ENCODE results near the gene SLC5A2. TPM values are rescaled to one million over a fixed set of nuclear protein-coding genes. Genes with fewer than 3 reads are reported as not detected.

SLC5A2 gene
- total and polyA plus RNA-seq, 2 of the 13 experiments (the other 11 are each of a cell fraction or from before 2014, with no cell fraction given), result 0.24 to 0.97 TPM

DNA sequence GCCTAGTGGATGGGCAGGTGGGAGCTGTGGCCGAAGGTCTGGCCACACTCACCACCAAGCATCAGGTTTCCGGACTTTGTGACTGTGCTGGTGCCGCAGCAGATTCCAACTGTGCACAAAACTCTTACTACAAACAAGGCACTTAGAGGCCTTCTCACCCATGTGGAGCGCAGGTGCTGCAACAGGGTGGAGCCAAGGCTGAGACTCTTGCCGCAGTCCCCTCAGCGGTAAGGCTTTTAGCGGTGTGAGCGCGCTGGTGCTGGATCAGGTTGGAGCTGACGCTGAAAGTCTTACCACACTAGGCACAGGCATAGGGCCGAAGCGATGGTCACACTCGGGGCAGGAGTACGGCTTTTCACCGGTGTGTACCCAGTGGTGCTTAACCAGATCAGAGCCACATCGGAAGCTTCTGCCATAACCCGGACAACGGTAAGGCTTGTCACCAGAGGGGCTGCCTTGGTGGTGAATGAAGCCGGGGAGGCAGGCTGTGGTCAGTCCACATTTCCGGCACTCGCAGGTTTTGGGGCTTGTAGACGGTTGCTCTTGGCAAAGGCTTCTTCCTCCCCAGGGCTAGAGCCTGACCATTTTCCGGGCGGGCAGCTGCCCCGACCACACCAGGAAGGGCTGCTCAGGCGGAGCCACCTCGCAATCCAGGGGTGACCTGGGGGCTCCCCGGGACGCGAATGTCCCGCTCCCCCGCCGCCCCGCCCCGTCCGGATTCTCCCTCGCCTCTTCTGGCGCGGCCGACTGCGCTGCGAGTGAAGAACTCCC, 24.7 kb upstream of the SLC5A2 start (continued):
- TF ChIP-seq, protein P1, sequence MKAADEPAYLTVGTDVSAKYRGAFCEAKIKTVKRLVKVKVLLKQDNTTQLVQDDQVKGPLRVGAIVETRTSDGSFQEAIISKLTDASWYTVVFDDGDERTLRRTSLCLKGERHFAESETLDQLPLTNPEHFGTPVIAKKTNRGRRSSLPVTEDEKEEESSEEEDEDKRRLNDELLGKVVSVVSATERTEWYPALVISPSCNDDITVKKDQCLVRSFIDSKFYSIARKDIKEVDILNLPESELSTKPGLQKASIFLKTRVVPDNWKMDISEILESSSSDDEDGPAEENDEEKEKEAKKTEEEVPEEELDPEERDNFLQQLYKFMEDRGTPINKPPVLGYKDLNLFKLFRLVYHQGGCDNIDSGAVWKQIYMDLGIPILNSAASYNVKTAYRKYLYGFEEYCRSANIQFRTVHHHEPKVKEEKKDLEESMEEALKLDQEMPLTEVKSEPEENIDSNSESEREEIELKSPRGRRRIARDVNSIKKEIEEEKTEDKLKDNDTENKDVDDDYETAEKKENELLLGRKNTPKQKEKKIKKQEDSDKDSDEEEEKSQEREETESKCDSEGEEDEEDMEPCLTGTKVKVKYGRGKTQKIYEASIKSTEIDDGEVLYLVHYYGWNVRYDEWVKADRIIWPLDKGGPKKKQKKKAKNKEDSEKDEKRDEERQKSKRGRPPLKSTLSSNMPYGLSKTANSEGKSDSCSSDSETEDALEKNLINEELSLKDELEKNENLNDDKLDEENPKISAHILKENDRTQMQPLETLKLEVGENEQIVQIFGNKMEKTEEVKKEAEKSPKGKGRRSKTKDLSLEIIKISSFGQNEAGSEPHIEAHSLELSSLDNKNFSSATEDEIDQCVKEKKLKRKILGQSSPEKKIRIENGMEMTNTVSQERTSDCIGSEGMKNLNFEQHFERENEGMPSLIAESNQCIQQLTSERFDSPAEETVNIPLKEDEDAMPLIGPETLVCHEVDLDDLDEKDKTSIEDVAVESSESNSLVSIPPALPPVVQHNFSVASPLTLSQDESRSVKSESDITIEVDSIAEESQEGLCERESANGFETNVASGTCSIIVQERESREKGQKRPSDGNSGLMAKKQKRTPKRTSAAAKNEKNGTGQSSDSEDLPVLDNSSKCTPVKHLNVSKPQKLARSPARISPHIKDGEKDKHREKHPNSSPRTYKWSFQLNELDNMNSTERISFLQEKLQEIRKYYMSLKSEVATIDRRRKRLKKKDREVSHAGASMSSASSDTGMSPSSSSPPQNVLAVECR (CRISPR knock-in tag; IDR thresholded peaks at IDR 0.05; ENCODE audit: borderline replicate concordance), result peak; percentile 82
- TF ChIP-seq TEAD3 (CRISPR knock-in tag; optimal IDR thresholded peaks at IDR 0.05; ENCODE audit: borderline replicate concordance) (peak; percentile 92), ZNF788 (CRISPR knock-in tag; IDR thresholded peaks at IDR 0.05; ENCODE audit: borderline replicate concordance) (peak; percentile 98), PHF20 (CRISPR knock-in tag; IDR thresholded peaks at IDR 0.05) (no peak; the same call in 1 of the 2 replicates), RAD51 (IDR thresholded peaks at IDR 0.05; ENCODE audit: borderline replicate concordance) (no peak), DNMT1 (CRISPR knock-in tag; IDR thresholded peaks at IDR 0.05) (no peak), ZNF451 (CRISPR knock-in tag; IDR thresholded peaks at IDR 0.05) (peak; percentile 90), ZNF235 (CRISPR knock-in tag; IDR thresholded peaks at IDR 0.05; ENCODE audit: borderline replicate concordance) (no peak; the same call in 1 of the 2 replicates), MXI1 (IDR thresholded peaks at IDR 0.05; ENCODE audit: borderline replicate concordance, low read depth, low read length) (peak; percentile 91; the same call in 1 of the 3 replicates), MEIS1 (CRISPR knock-in tag; IDR thresholded peaks at IDR 0.05; ENCODE audit: borderline replicate concordance) (peak; percentile 26; the same call in 1 of the 2 replicates), POLR2AphosphoS5 (IDR thresholded peaks at IDR 0.05; ENCODE audit: low read depth, low read length) (peak; percentile 74), NBN (conservative IDR thresholded peaks at IDR 0.05) (no peak), REPIN1 (CRISPR knock-in tag; IDR thresholded peaks at IDR 0.05; ENCODE audit: borderline replicate concordance, low read depth) (peak; percentile 98), ZNF878 (CRISPR knock-in tag; IDR thresholded peaks at IDR 0.05) (peak; percentile 15; the same call in 1 of the 2 replicates), KLF6 (CRISPR knock-in tag; IDR thresholded peaks at IDR 0.05) (no peak)
- TF ChIP-seq, protein P2, sequence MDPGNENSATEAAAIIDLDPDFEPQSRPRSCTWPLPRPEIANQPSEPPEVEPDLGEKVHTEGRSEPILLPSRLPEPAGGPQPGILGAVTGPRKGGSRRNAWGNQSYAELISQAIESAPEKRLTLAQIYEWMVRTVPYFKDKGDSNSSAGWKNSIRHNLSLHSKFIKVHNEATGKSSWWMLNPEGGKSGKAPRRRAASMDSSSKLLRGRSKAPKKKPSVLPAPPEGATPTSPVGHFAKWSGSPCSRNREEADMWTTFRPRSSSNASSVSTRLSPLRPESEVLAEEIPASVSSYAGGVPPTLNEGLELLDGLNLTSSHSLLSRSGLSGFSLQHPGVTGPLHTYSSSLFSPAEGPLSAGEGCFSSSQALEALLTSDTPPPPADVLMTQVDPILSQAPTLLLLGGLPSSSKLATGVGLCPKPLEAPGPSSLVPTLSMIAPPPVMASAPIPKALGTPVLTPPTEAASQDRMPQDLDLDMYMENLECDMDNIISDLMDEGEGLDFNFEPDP (CRISPR knock-in tag; conservative IDR thresholded peaks at IDR 0.05), result no peak
- TF ChIP-seq, protein P3, sequence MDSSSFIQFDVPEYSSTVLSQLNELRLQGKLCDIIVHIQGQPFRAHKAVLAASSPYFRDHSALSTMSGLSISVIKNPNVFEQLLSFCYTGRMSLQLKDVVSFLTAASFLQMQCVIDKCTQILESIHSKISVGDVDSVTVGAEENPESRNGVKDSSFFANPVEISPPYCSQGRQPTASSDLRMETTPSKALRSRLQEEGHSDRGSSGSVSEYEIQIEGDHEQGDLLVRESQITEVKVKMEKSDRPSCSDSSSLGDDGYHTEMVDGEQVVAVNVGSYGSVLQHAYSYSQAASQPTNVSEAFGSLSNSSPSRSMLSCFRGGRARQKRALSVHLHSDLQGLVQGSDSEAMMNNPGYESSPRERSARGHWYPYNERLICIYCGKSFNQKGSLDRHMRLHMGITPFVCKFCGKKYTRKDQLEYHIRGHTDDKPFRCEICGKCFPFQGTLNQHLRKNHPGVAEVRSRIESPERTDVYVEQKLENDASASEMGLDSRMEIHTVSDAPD (CRISPR knock-in tag; IDR thresholded peaks at IDR 0.05), result peak; percentile 98; the same call in 1 of the 2 replicates
- TF ChIP-seq, protein P4, sequence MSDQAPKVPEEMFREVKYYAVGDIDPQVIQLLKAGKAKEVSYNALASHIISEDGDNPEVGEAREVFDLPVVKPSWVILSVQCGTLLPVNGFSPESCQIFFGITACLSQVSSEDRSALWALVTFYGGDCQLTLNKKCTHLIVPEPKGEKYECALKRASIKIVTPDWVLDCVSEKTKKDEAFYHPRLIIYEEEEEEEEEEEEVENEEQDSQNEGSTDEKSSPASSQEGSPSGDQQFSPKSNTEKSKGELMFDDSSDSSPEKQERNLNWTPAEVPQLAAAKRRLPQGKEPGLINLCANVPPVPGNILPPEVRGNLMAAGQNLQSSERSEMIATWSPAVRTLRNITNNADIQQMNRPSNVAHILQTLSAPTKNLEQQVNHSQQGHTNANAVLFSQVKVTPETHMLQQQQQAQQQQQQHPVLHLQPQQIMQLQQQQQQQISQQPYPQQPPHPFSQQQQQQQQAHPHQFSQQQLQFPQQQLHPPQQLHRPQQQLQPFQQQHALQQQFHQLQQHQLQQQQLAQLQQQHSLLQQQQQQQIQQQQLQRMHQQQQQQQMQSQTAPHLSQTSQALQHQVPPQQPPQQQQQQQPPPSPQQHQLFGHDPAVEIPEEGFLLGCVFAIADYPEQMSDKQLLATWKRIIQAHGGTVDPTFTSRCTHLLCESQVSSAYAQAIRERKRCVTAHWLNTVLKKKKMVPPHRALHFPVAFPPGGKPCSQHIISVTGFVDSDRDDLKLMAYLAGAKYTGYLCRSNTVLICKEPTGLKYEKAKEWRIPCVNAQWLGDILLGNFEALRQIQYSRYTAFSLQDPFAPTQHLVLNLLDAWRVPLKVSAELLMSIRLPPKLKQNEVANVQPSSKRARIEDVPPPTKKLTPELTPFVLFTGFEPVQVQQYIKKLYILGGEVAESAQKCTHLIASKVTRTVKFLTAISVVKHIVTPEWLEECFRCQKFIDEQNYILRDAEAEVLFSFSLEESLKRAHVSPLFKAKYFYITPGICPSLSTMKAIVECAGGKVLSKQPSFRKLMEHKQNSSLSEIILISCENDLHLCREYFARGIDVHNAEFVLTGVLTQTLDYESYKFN (CRISPR knock-in tag; conservative IDR thresholded peaks at IDR 0.05), result peak; percentile 89
